GM12878 (cell line): ENCODE results near the gene SLC22A4. TPM values are rescaled to one million over a fixed set of nuclear protein-coding genes. Genes with fewer than 3 reads are reported as not detected.

Experiments
- ATAC-seq: fragments of 200-7000 bp; cut with Tn5 transposase; 3 replicates; pipeline ENCODE4 v1.9.1; 2020; ENCODE audit warnings: mild to moderate bottlenecking, moderate library complexity
- BruUV-seq: library from RNA; stranded (reverse); fragments of 400-500 nt; replicated peaks from 2 replicates; lab custom pipeline; 2021; lab: Mats Ljungman, UMichigan
- CTCF ChIA-PET: fragments of 300-600 bp; sonication (Branson Sonifier 250); formaldehyde crosslinking; extraction: SDS; loops from one replicate; lab custom pipeline; 2021; ENCODE audit warnings: inconsistent platforms; lab: Yijun Ruan, JAX
- POLR2A ChIA-PET: fragments of 350-600 bp; formaldehyde crosslinking; extraction: SDS; loops from one replicate; lab custom pipeline; 2021; ENCODE audit warnings: inconsistent platforms; lab: Charles Lee
- RAD21 ChIA-PET: fragments of 300-600 bp; sonication (Branson Sonifier 250); formaldehyde crosslinking; loops from one replicate; lab custom pipeline; 2023; ENCODE audit warnings: antibody characterized with exemption; ENCODE audit not compliant: unreplicated experiment; lab: Charles Lee
- SMC1A ChIA-PET: fragments of 300-600 bp; sonication (Branson Sonifier 250); formaldehyde crosslinking; loops from one replicate; lab custom pipeline; 2023; ENCODE audit not compliant: unreplicated experiment, uncharacterized antibody; lab: Charles Lee
- DNase-seq: peaks from one replicate; pipeline ENCODE4 v3.0.0-alpha.2; 2011; ENCODE audit warnings: low read depth, low spot score
- FAIRE-seq: peaks from 3 replicates; lab custom pipeline; 2011; peaks lifted over from hg19 to GRCh38; lab: Jason Lieb, UNC
- H2AFZ ChIP-seq: 2 replicates; pipeline ENCODE4 v1.6.0; 2011; ENCODE audit warnings: low read depth, low read length, control low read depth; ENCODE audit not compliant: control insufficient read depth
- H3K27ac ChIP-seq: 2 replicates; pipeline ENCODE4 v1.5.1; 2011; ENCODE audit warnings: control low read depth; ENCODE audit not compliant: control insufficient read depth, insufficient read depth
- H3K27me3 ChIP-seq, 2 experiments: replicated peaks in 1 of 2; 2 replicates each; pipeline versions ENCODE4 v1.6.0 to v1.6.1; 2011; ENCODE audit warnings: low read length in 1 of 2; ENCODE audit not compliant: control insufficient read depth in 2 of 2, insufficient read depth in 2 of 2
- H3K36me3 ChIP-seq, 2 experiments: 2 replicates each; pipeline ENCODE4 v1.5.1; 2011; ENCODE audit warnings: low read length in 1 of 2; ENCODE audit not compliant: control insufficient read depth in 2 of 2, insufficient read depth in 2 of 2
- H3K4me1 ChIP-seq: 2 replicates; pipeline ENCODE4 v1.6.1; 2011; ENCODE audit warnings: mild to moderate bottlenecking, low read length, moderate library complexity, mixed read lengths; ENCODE audit not compliant: control insufficient read depth, insufficient read depth
- H3K4me2 ChIP-seq: 2 replicates; pipeline ENCODE4 v1.6.0; 2011; ENCODE audit warnings: control low read depth; ENCODE audit not compliant: control insufficient read depth, insufficient read depth
- H3K4me3 ChIP-seq: fragments of 200-600 bp; sonication (generic); 2 replicates; pipeline ENCODE4 v1.5.1; 2016
- H3K79me2 ChIP-seq: 2 replicates; pipeline ENCODE4 v1.6.0; 2011; ENCODE audit warnings: low read length; ENCODE audit not compliant: control insufficient read depth, insufficient read depth
- H3K9ac ChIP-seq: 2 replicates; pipeline ENCODE4 v1.8.0; 2011; ENCODE audit warnings: low read length, control low read depth, mixed read lengths; ENCODE audit not compliant: control insufficient read depth, insufficient read depth
- H3K9me3 ChIP-seq: replicated peaks from 3 replicates; pipeline ENCODE4 v1.5.1; 2011; ENCODE audit warnings: mild to moderate bottlenecking, low read length; ENCODE audit not compliant: control insufficient read depth, insufficient read depth
- H4K20me1 ChIP-seq: 2 replicates; pipeline ENCODE4 v1.6.0; 2011; ENCODE audit not compliant: control insufficient read depth, insufficient read depth
- MTA2 ChIP-seq: fragments of 450-650 bp; IDR thresholded peaks from 2 replicates; pipeline ENCODE4 v1.6.1; 2016; ENCODE audit warnings: low read depth, mild to moderate bottlenecking, moderate library complexity
- SUPT20H ChIP-seq: IDR thresholded peaks from 2 replicates; pipeline ENCODE4 v1.6.1; 2011; ENCODE audit warnings: low read depth, mild to moderate bottlenecking, low read length, moderate library complexity, borderline replicate concordance; ENCODE audit not compliant: control insufficient read depth
- WGBS: methylation state at CpG from one replicate; pipeline ENCODE4 v1.1.6; 2016; ENCODE audit warnings: low lambda C conversion rate; ENCODE audit not compliant: insufficient replicate concordance, insufficient coverage; ENCODE audit errors: missing lambda C conversion rate; 5-methylcytosine and 5-hydroxymethylcytosine counted together
- in situ Hi-C: fragments of 300-500 bp; cut with MboI; formaldehyde crosslinking; loops from 9 replicates; pipeline ENCODE4 v1.14.3; 2018; ENCODE audit warnings: mixed read lengths
- intact Hi-C: fragments of 100-400 bp; cut with micrococcal nuclease; formaldehyde crosslinking; loops from one replicate; pipeline ENCODE4 v1.14.2; 2022; ENCODE audit not compliant: unreplicated experiment
- polyA plus RNA-seq, 11 experiments: library from polyadenylated mRNA; depleted of rRNA in 4 of 11; unstranded in 6 of 11; stranded (reverse) in 5 of 11; fragments of >200 nt; fragmentation: Nextera tagmentation in 4 of 11; fragmentation: Illumina TruSeq in 1 of 11; extraction: Ambion mirVana in 4 of 11; extraction: Trizol in 1 of 11; gene quantifications; 1 replicate in 1 of 11; 2 replicates in 10 of 11; pipeline versions ENCODE4 v1.2.1 to v1.2.3, GENCODE V29; 2011 to 2016; ENCODE audit warnings: inconsistent platforms in 2 of 11, missing spikeins in 2 of 11, low read depth in 1 of 11
- total RNA-seq, 4 experiments: library from RNA; depleted of rRNA in 3 of 4; stranded (reverse); fragments of >200 nt in 3 of 4; fragmentation: Illumina TruSeq in 1 of 4; extraction: Trizol in 1 of 4; gene quantifications; 2 replicates each; pipeline versions ENCODE4 v1.2.1 to v1.2.3, GENCODE V29; 2013 to 2021

SLC22A4 gene
- total and polyA plus RNA-seq, 10 of the 15 experiments (the other 5 are each of a cell fraction or from before 2014, with no cell fraction given) = 0.04 to 0.61 (median 0.10) TPM; not detected in 2

DNA sequence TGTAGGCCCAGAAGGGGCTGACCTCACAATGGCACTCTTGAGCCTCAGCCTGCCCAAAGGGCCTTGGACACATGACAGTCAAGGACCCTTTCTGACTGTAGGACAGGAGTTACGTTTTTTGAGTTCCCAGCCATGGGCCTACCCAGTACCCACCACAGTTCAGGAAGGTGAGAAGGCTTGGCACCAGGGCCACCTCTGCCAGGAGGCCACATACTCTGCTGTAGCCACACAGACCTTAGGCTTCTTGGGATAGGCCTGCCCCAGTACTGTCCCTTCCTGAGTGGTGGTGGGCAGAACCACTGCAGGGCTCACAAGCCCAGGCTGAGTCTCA, 23.9 kb upstream of the SLC22A4 start:
- Histone ChIP-seq H3K79me2 (no peaks in the 10 kb centered on the region), H2AFZ (no peak overlapping the region), H3K4me1 (peaks cover 34% of the 10 kb centered on the region), H3K9me3 (no peaks in the 10 kb centered on the region), H3K4me2 (no peak overlapping the region), H3K27me3 (no peaks in the 10 kb centered on the region), H3K27ac (no peak overlapping the region), H4K20me1 (no peaks in the 10 kb centered on the region), H3K36me3 (no peaks in the 10 kb centered on the region), H3K9ac (no peak overlapping the region), H3K4me3 (no peak overlapping the region)
- no TSS peak for BruUV-seq
- DNase-seq (no peak), FAIRE-seq (no peak), ATAC-seq (no peak)
- RAD21 ChIA-PET = interaction anchor here (1.8 to 3.1 kb wide), 4 partner anchors 24 to 88 kb away, joined by 5 to 26 read pairs (median 8); partner anchors contain the start of genes P4HA2 and SLC22A4
- CTCF ChIA-PET = interaction anchor here (0.9 to 11.6 kb wide), 5 partner anchors 11 to 102 kb away, joined by 3 to 117 read pairs (median 3); no protein-coding TSS in a partner anchor
- no peak for TF ChIP-seq MTA2
- SMC1A ChIA-PET = interaction anchor here (1.4 to 4.3 kb wide), 4 partner anchors 10 to 33 kb away, joined by 4 to 33 read pairs (median 6); no protein-coding TSS in a partner anchor
- intact Hi-C loops = loop anchor here (5.0 kb wide), 2 partner anchors 102 to 232 kb away; no protein-coding TSS in a partner anchor
- WGBS = 40% methylated on average over 1 of the region's 1 CpG
- in situ Hi-C loops = no loop called here
- POLR2A ChIA-PET = interaction anchor here (1.1 to 3.3 kb wide), 3 partner anchors 9 to 32 kb away, joined by 3 to 10 read pairs (median 5); partner anchors contain the start of gene SLC22A4

GRCh38 chr5:132270706-132271105, 23.5 kb upstream of the SLC22A4 start:
- Histone ChIP-seq H3K4me3 (no peak overlapping the region), H3K27ac (no peak overlapping the region), H3K9ac (no peak overlapping the region), H3K36me3 (no peaks in the 10 kb centered on the region), H4K20me1 (no peaks in the 10 kb centered on the region), H3K9me3 (no peaks in the 10 kb centered on the region), H3K4me1 (peaks cover 34% of the 10 kb centered on the region), H2AFZ (no peak overlapping the region), H3K79me2 (no peaks in the 10 kb centered on the region), H3K4me2 (no peak overlapping the region), H3K27me3 (no peaks in the 10 kb centered on the region)
- no peak for ATAC-seq
- no peak for DNase-seq
- no peak for TF ChIP-seq SUPT20H
- in situ Hi-C loops (no loop called here), intact Hi-C loops (loop anchor here (5.0 kb wide), 2 partner anchors 102 to 232 kb away; no protein-coding TSS in a partner anchor)
- SMC1A ChIA-PET = interaction anchor here (4.3 kb wide), 1 partner anchor 31 kb away, joined by 33 read pairs; no protein-coding TSS in a partner anchor
- no TSS peak for BruUV-seq
- CTCF ChIA-PET = interaction anchor here (2.2 kb wide), 1 partner anchor 81 kb away, joined by 5 read pairs; no protein-coding TSS in a partner anchor
- WGBS = 62% methylated on average over 6 of the region's 6 CpGs
- POLR2A ChIA-PET = interaction anchor here (1.1 to 3.3 kb wide), 2 partner anchors 23 to 33 kb away, joined by 3 to 10 read pairs; partner anchors contain the start of gene SLC22A4
- FAIRE-seq = no peak
- RAD21 ChIA-PET = no interaction called here
